Uterus (tissue), 2 donors: Measurements from ENCODE around the gene HAX1.

Experiments used
- POLR2A ChIP-seq, 2 donors: fragments of 450-650 bp; IDR thresholded peaks; one replicate each; pipeline ENCODE4 v1.6.1; 2016; ENCODE audit warnings: antibody characterized with exemption in 2 of 2, mild to moderate bottlenecking in 1 of 2, moderate library complexity in 1 of 2
- TF ChIP-seq, protein P1 (sequence below), 4 experiments: fragments of 200-600 bp in 2 of 4; fragments of 450-650 bp in 2 of 4; sonication (generic) in 2 of 4; IDR thresholded peaks; one replicate each; pipeline ENCODE4 v1.5.1; 2016 to 2019; ENCODE audit warnings: antibody characterized with exemption in 4 of 4, mild to moderate bottlenecking in 2 of 4, moderate library complexity in 1 of 4

DNA sequence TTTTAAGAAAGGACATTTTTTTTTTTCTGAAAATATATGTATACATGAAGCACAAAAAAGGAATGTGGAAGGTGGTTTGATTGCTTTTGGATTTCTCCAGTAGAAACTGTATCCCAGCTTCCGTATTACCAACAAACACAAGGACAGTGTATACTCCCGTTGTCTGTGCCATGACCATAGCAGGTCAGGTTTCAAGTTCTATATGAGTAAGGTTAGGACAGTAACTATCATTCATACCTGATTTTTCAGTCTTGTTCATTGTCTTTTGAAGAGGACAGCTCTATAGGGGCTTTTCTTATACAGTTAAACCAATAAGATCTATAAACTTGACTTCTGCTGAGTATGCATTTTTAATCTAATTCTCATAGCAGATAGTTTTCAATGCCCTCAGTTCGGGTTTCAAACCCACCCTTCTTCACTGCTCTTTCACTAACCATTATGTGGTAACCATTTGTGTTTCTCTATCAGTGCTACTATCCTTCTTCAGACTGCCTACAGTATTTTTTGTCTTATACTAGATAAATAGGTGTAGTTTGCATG, 32.1 kb upstream of the HAX1 start:
- TF ChIP-seq, protein P1, sequence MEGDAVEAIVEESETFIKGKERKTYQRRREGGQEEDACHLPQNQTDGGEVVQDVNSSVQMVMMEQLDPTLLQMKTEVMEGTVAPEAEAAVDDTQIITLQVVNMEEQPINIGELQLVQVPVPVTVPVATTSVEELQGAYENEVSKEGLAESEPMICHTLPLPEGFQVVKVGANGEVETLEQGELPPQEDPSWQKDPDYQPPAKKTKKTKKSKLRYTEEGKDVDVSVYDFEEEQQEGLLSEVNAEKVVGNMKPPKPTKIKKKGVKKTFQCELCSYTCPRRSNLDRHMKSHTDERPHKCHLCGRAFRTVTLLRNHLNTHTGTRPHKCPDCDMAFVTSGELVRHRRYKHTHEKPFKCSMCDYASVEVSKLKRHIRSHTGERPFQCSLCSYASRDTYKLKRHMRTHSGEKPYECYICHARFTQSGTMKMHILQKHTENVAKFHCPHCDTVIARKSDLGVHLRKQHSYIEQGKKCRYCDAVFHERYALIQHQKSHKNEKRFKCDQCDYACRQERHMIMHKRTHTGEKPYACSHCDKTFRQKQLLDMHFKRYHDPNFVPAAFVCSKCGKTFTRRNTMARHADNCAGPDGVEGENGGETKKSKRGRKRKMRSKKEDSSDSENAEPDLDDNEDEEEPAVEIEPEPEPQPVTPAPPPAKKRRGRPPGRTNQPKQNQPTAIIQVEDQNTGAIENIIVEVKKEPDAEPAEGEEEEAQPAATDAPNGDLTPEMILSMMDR (IDR thresholded peaks at IDR 0.05) = no peak
- TF ChIP-seq POLR2A (IDR thresholded peaks at IDR 0.05) = no peak
